CD4-positive, alpha-beta T cell treated with Interleukin-15 for 4 hours (primary cell): Measurements from ENCODE around the gene IL36G.
"Not testable (repeated sequence)": the region's sequence is repeated elsewhere in the genome, so short reads cannot be mapped to it uniquely, and the experiment has no call there.

Experiments used
- DNase-seq: peaks from one replicate; pipeline ENCODE4 v3.0.0-alpha.2; 2020; ENCODE audit warnings: low spot score

The IL36G gene

DNA sequence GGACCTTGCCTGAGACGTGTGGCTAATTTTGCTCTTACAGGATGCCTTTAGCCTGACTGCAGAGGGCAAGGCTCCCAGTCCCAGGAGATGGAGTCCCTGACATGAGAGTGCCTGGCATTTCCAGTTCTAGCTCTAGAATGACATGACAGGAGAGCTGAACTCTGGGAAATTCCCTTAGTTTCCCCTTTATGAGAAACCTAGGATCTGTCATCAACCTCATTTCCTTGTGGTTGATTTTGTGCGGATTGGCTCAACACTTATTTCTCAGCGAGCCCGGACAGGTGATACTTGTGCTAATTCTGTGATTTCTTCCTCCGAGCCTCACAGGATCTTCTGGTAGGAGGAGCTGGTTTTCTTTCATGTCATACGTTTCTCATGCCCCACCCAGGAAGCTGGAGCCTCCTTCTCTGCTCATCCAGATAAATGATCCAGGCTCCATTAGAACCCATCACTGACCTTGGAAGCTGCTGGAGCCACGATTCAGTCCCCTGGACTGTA, at the start of gene IL36G:
TSS of gene IL36G (plus strand) at position 448 of the 498 bp plus-strand sequence. CDS start 633 bp downstream, outside the sequence.
- DNase-seq = no peak

DNA sequence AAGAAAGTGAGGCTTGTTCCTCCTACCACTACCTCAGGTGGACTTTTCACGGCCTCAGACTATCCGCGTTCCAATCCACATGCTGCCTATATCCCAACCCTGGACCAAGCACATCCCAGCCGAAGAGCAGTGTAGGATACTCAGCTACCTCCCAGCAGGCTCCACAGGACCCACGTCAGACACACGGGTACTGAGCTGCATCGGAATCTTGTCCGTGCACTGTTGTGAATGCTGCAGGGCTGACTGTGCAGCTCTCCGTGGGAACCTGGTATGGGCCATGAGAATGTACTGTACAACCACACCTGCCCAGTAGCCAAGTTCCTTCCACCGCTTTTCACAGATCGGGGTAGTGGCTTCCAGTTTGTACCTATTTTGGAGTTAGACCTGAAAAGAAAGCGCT, 44.5 kb upstream of the IL36G start:
- DNase-seq = no peak

DNA sequence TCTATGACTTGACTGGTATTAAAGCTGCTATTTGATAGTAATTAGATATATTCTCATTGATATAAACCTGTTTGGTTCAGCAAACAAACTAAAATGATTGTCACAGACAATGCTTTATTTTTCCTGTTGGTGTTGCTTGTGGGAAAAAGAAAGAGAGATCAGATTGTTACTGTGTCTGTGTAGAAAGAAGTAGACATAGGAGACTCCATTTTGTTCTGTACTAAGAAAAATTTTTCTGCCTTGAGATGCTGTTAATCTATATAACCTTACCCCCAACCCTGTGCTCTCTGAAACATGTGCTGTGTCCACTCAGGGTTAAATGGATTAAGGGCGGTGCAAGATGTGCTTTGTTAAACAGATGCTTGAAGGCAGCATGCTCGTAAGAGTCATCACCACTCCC, 43.7 kb upstream of the IL36G start:
- DNase-seq = not testable (repeated sequence)

- no peak for DNase-seq
Observed at GRCh38 chr2:112936927-112937232, 40.9 kb upstream of the IL36G start.

- DNase-seq = peak; percentile 36
Observed at GRCh38 chr2:112938904-112939303, 38.9 kb upstream of the IL36G start.

DNA sequence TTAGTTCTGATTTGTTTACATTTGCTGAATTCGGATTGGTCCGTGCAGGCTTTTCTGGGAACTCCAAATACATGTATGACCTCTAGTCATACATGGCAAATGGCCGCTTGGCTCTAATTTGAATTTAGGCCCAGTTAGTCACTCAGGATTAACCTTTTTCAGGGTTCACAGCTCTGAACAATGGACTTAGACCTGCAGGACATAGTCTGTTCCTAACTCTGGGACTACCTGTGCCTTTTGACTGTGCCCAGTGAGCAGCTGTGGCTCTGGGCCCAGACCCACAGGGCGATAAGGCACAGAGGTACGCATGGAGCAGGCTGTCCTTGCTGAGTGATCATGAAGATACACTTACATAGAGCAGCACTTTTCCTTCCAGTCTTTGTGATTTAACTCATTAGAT, 38.4 kb upstream of the IL36G start:
- DNase-seq = no peak

DNA sequence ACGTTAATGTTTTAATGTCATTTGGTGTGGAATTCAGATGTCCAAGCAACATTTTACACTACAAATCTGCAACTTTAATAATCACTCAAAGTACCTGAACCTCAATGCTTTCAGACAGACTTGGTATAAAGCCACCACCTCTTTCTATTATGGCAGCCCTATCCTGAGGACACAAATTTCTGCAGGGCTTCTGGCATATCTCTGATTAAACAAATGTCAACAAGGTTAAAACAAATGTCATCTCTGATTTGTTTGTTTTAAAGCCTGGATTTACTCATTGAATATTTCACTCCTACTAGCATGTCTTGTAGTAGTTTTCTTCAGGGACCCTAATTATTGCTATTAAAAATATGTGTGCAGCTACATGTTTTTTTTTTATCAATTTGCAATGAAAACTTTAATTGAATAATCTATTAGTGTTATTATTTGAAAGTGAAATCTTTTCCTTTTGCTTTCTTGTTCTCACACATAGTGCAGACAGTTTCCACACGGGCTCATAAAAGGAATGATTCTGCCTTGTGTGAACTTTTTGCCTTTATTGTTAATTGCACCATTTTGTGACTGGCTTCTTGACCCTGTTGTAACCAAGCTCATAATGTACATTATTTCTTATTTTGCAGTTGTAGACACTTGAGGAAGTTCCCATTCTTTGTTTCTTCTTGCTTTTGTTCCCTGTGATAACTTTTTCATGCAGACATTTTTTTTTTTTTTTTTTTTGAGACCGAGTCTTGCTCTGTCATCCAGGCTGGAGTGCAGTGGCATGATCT, 36.8 kb upstream of the IL36G start:
- no peak for DNase-seq

GRCh38 chr2:112941753-112942653, 35.8 kb upstream of the IL36G start:
- peak; percentile 63 for DNase-seq

DNA sequence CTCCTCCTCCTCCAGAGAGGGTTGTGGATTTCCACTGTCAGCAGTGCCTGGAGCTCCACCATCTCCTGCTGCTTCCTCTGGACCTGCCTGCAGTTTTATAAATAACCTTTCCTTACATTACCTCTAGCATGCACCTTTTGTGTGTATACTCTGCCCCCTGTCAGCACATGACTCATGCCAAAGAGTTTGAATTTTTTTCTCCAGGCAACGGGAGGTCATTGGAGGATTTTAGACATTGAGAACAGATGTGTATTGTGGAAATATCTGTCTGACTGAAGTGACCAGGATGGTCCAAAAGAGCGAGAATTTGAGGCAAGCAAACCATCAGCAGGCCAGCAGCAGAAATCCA, 35.2 kb upstream of the IL36G start:
- no peak for DNase-seq

GRCh38 chr2:112944971-112945370, 32.8 kb upstream of the IL36G start:
- no peak for DNase-seq

DNA sequence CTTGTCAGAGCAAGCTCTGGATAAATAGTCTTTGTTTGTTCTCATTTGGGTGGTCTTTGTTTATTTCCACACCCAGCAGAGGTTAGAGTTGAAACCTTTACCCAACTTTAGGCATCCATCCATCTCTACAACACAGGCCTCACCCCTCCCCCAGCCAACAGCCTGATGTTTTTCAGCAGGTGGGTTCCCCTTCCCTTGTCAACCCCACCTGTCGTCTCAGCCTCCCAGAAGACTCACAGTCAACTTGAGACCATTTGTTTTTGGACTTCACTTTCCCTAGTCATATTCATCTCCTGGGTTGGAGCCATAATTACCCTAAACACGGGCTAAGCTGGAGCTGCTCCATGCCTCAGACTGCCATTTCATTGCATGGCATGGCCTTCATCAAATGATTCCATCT, 31.7 kb upstream of the IL36G start:
- DNase-seq = no peak

GRCh38 chr2:112947374-112947773, 30.4 kb upstream of the IL36G start:
- no peak for DNase-seq

DNA sequence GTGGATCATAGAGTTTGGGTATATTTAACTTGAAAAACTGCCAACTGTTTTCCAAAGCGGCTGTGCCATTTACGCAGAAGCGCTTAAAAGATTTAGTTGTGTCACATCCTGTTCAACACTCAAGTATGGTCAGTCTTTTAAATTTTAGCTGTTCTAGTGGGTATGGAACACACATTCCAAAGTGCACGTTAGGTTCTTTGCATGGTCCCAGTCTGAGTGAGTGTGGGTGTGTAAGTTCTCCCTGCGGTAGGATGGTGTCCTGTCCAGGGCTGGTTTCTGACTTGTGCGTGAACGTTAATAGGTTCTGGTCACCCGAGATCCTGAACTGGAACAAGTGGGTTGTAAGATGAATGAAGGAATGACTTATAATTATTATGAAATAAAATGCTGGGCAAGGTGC, 28.4 kb upstream of the IL36G start:
- DNase-seq = no peak

DNA sequence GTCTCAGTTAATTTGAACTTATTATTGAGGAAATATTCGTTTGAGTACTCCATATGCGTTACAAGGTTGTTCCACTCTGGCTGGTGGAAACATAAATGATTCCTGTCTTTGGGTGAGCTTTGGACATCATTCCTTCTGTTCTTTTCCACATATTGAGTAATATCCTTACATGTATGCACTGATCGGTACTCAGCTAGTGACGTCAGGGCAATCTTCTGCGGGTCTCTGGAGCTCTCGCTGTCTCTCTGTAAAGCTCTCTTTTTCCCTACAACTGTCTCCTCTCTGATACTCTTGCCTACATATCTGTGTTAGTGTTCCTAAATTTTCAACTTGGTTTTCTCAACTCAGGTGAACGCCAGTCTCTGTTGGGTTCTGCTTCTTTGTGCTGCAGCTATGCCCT, 23.4 kb upstream of the IL36G start:
- DNase-seq = no peak

- DNase-seq = no peak
Observed at GRCh38 chr2:112957511-112957910, 20.3 kb upstream of the IL36G start.

GRCh38 chr2:112958428-112959108, 19.2 kb upstream of the IL36G start:
- DNase-seq = peak; percentile 52

DNA sequence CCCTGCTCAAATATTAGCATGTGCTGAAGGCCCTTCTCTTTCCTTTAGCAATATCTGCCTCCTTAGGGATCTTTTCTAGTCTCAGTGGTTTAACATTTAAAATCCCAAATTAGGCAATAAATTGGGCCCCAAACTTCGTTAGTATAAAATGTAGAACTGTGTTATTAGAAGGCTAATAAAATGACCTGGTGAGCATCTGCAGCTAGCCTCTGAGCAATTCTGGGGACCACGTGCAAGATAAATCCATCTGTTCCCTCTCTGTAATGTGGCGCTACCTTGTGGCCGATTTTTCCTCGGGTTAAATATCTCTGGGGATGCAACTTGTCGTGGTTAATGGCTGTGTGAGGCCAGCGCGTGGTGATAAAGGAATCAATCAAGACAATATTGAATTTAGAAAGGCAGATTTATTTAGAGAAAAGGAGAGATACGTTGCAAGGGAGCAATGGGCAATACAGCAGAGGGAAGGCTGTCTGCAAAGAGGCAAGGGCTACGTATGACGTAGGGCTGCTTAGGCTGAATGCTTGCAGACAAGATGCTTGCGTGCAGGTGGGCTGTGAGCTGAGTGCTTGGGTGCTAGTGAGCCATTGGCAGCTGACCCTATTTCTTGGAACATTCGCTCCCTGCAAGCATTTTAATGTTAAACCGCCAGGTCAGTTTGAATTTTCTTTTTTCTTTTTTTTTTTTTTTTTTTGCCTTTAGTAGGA, 18.5 kb upstream of the IL36G start:
- no peak for DNase-seq

- no peak for DNase-seq
Observed at GRCh38 chr2:112960230-112960825, 17.5 kb upstream of the IL36G start.

- no peak for DNase-seq
Observed at GRCh38 chr2:112962308-112963175, 15.3 kb upstream of the IL36G start.

DNA sequence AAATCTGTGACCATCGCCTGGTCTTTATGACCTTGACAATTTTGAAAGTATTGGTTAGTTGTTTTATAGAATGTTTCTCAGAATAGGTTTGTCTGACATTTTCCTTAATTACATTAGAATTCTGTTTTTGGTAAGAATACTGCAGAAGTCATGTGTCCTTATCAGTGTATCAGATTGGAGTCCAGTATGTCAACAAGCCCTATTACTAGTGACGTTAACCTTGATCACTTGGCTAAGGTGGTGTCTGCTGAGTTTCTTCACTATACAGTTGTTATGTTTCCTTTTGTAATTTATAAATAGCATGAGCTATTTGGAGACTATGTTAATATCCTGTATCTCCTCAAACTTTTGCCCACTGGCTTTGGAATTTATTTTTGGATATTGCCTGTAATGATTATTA, 10.8 kb upstream of the IL36G start:
- DNase-seq = no peak
